Activated CD8-positive, alpha-beta memory T cell treated with anti-CD3 and anti-CD28 coated beads, Interleukin-2, amount 50 U/mL, for 24 hours (primary cell): ENCODE data around the gene TRPM3.
"Not testable (repeated sequence)": the region's sequence is repeated elsewhere in the genome, so short reads cannot be mapped to it uniquely, and the experiment has no call there.

Experiments used
- DNase-seq: peaks from one replicate; pipeline ENCODE4 v3.0.0-alpha.2; 2020; ENCODE audit errors: extremely low read depth

TRPM3 gene

DNA sequence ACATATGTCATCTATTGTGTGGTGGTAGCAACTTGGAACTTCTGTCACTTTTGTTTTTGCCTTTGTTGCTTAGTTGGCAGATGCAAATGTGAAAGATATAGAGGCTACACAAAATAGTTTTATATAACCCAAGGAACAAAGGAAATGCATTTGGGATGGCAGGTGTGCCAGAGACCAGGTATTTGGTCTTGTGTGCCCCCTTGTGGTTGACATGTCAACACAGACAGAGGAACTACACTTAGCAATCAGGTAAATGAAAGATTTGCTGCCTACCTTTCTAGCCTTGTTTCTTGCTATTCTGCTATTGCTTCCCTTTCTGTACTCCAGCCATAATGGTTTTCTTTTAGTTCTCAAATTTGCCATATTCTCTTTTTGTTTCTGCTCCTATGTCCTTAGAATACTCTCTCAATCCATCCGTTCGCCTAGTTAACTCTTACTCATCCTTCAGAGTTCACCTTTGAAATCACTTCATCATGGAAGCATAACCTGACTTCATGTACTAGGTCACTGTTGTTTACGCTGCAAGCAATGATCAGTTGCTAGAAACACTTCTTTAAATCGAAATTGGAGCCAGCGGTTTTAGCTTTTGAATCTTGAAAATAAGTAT lies 119.5 kb downstream of the TRPM3 start:
- no peak for DNase-seq

DNA sequence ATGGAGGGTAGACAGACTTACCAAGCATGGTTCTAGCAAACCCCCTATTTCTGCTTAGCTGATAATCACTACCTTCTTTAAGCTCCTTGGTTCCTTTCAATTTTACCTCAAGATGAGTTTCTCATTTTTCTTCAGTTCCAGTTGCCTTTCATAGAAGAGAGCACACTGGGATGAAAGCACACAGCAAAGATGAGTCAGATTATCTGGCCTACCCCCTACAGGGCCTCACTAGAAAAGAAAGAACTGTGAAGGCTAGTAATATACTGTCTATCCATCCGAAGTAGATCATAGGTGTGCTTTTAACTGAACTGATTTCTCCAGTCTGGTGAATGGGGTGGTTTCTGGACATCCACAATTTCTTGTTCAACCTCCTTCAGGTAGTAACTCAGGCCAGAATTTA lies 122.5 kb downstream of the TRPM3 start:
- no peak for DNase-seq

DNA sequence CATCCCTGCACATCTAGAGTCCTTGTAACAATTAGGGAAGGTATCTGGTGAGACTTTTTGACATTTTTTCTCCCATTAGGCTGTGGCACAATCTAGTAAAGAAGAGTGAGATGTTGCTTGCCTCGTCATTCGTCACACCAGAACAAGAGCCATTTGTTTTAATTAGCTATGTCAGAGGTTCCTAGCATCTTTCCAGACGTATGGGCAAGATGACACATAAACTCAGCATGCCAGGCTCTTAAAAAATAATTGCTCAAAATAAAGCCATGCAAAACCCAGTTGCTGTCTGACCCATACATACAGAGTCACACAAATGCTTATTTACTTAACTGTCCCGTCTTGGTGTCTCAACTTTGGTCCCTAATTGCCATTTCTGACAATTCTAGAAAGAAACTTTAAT lies 125.9 kb downstream of the TRPM3 start:
- DNase-seq: no peak

DNA sequence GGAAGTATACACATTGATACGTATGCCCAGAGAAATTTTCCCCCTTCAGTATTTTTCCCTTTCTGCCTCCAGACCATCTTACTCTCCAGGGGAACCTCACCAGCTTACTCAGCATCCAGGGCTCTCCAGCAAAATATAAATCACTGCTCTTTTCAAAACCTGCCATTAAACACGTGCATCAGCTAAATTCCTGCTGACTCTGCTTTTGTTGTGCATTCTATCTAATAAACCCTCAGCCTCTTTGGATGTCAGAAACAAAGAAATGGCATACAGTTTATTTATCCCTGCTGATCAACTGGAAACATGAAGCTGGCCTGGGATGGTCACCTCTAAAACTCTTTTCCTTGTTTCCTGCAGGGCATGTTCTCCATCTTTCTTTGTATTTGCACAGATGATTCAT lies 126.8 kb downstream of the TRPM3 start:
- DNase-seq: no peak

DNA sequence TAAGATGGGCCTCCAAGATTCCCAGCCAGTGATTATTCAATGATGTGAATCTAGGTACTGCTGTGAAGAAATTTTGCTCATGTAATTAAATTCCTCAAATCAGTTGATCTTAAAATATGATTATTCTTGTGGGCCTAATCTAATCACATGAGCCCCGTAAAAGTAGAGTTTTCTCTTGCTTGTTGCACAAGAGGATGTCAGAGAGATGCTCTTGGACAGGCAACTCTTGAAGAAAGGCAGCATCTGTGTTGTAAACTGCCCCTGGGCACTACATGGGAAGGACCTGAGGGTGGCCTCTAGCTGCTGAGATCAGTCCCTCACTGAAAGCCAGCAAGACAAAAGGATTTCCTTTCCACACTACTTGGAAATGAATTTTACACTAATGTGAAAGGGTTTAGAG lies 132.9 kb downstream of the TRPM3 start:
- DNase-seq: no peak

DNA sequence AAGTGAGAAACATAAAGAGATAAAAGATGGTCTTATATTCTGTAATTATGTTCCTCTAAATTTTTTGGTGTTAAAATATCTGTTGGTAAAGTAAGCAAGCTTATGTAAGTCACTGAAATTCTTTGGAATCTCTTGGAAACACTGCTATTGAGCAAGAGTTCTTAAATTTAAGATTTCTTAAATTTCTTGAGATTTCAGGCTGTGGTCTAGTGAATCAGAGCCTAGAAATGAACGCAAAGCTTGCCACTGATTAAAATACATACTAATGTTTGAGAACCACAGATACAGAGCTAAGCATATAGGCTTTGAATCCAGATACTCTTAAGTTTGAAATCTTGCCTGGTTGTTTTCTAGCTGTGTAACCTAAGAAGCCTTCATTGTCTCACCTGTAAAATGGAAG lies 133.4 kb downstream of the TRPM3 start:
- DNase-seq: no peak

DNA sequence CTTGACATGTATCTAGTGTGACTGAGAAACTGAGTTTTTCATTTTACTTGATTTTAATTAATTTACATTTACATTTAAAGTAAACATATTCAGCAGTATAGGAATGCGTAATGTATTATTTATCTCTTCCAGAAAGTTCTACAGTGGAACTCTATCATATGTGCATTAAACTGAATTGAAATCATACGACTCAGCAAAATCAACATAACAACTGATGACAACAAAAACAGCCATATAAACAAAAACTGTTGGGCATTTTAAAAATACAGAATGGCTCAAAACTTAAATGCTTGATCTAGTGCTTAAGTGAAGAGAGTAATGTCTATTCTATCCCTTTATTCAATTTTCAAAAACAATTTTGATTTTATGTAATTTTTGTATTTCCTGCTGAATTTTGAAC lies 134.4 kb downstream of the TRPM3 start:
- no peak for DNase-seq

DNA sequence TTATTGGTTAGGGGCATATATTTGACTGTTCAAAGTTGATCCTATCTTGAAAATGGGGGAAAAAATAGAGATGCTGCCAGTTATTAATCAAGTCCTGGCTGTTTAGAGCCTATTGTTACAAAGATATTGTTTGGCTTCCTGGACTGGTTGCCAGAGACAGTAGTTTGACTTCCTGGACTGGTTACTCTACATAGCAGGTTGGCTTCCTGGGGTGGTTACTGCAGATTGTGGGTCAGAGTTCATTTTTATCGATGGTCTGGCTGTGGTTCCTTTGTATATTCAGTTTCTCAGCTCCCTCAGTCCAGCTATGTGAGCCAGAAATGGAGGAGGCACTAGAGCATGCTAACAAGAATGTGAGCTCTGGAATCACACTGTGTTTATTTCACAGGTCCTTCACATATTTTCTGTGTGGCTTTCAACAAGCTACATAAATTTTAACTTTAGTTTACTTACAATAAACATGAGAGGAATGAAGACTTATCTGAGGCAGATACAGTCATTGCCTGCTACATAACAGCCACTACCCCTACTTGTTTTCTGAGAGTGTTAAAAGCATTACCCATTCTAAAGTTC lies 137.6 kb downstream of the TRPM3 start:
- no peak for DNase-seq

DNA sequence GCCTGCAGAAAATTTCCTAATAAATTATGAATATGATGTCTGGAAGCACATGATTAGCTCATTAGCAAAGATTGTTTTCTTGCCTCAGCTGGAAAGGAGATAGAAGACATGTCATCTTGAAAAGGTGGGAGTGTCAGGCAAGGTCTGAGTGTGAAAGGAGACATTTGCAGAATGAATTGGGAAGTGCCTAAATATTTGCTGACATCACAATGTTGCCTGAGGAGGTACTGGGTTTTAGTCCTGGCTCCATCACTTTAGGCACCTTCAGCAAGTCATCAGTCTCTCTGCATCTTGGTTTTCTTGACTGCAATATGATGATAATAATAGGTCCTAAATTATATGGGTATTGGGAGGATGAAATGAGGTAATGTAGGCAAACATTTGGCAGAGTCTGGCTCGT lies 140.1 kb downstream of the TRPM3 start:
- DNase-seq: no peak

DNA sequence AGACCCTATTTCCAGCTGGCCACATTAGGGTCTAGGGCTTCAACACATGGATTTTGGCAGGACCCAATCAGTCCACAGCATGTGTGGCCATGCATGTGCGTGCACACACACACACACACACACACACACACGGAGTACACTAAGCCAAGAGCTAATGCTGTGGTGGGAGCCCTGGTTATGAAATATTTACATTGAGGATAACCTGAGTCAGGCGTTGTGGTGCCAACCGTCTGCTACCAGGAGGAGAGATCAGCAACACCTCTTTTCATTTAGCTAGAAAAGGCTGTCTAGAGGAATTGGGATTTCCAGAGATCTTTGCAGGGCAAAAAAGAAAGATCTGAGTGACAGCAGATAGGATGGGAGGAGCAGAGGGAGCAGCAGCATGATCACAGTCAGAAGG lies 141.5 kb downstream of the TRPM3 start:
- DNase-seq: no peak

DNA sequence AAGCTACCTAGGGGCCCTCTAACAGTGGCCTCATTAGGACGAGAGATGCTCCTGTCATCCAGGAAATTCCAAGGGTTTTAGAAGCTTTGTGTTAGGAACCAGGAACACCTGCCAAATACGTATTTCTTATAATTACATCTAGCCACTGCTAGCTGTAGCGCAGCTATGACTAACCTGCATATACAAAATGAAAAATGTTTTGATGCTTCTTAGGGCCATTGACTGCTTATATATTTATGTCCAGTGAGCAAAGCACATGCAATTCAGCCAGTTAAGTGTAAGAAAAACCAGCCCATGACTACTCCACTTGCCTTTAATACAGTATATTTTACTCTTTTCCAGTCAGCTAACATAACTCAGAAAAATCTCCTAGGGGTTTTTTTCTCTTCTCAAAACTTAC lies 143.3 kb downstream of the TRPM3 start:
- DNase-seq: no peak

DNA sequence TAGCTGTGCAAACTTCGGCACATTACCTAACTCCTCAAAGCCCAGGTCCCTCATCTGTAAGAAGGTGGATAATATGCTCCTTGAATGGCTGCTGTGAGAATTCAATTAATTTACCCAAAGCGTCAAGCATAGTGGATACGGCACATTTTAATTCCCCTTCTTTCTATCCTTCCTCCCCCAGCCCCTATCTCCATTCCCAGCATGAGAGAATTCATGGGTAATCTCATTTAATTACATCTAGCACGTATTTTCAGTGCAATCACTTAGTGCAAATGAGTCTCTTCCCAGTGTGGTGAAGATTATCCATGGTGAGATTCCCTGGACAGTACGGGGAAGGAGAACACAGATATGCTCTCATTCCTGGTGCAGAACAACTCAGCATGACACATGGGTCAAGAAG lies 145.6 kb downstream of the TRPM3 start:
- no peak for DNase-seq

DNA sequence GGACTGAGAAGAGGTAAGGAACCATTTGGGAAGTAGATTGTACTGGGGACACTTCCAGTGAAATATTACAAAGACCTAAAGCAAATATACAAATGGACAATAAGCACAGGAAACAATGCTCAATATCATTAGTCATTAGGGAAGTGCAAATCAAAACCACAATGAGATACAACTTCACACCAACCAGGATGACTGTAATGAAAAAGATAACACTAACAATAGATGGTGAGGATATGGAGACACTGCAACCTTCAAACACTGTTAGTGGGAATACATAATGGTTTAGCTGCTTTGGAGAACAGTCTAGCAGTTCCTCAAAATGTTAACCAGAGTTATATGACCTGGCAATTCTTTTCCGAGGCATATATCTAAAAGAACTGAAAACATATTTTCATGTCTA lies 149.7 kb downstream of the TRPM3 start:
- DNase-seq: no peak

DNA sequence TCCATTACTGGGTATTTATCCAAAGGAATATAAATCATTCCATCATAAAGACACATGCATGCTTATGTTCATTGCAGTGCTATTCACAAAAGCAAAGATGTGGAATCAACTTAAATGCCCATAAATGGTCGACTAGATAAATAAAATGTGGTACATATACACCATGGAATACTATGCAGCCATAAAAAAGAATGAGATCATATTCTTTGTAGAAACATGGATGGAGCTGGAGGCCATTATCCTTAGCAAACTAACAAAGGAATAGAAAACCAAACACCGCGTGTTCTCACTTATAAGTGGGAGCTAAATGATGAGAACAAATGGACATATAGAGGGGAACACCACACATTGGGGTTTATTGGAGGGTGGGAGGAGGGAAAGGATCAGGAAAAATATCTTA lies 155.0 kb downstream of the TRPM3 start:
- DNase-seq: not testable (repeated sequence)

DNA sequence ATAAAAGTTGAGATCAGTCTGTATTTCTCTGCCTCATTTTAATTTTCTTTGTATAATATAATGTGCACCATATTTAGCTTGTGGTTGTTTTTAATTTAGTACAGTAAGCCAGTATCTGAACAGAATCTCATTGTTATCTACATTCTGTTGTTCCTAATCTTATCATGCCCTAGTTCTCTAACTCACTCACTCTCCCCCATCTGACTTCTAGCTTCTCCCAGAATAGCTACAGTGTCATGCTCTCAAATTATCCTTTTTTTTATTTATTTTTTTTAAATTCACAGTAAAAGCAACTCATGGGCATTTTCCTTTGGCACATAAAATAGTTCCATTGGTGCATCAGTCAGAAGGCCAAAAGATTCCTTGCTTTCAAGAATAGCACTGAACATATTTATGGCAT lies 156.6 kb downstream of the TRPM3 start:
- no peak for DNase-seq

DNA sequence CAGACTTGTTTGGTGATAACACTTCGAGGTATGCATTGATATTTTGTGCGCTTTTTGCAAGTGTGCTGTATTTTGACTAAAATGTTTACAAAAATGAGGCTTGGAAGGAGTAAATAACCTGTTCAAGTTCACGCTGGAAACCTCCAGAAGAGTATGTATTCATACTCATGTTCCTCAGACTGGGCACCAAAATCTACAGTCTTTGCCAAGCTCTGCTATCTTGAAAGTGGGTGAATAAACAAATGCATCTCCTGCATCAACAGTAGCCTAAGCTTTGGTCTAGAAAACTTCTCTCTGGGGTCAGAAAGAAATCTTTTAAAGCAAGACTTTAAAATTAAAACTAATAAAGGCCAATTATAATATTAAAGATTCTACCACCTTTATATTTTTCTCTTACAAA lies 157.9 kb downstream of the TRPM3 start:
- no peak for DNase-seq

DNA sequence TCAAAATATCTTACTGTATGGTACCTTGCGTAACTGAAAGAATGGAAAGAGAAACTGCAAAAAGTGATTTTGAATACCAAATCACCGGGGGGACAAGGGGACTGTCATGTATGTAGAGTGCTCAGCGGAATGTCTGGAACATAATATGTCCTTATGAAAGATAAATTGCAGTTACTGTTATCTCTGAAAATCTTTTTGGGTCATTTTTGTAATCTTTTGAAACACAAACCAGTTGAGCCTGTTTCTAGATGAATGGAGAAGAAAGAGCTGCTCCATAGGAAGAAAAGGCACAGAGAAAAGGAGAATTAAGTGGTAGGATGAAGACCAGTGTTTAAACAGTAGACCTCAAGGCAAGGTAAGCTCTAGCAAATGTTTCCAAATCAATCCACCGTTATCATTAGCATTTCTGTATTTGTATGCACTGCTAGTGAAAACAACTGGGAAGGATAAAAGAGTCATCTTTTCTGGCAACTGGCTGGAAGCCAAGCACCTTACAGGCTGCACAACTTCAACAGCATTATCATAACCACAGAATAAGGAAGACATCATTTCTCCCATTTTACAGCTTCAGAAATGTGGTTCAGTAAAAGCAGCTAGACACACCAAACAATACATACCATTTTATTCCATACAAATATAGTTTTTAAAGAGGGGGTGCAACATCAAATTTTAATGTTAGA lies 158.5 kb downstream of the TRPM3 start:
- DNase-seq: no peak

DNA sequence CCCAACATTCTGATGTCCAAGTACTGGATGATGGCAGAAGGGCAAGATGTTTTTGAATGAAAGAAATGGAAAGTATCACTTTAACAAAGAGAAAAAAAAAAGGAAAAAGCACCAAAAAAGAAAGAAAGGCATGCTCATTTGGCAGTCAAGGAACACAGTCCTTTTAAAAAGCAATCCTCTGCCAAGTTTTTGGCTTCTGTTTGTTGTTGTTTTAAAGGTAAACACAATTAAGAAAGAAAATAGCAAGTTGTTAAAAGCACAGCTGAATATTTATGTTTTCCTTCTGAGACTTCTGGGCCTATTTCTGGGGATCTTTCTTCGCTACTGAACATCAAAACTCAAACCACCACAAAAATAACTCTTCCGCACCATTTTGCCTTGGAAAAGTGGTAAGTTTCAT lies 162.1 kb downstream of the TRPM3 start:
- no peak for DNase-seq

DNA sequence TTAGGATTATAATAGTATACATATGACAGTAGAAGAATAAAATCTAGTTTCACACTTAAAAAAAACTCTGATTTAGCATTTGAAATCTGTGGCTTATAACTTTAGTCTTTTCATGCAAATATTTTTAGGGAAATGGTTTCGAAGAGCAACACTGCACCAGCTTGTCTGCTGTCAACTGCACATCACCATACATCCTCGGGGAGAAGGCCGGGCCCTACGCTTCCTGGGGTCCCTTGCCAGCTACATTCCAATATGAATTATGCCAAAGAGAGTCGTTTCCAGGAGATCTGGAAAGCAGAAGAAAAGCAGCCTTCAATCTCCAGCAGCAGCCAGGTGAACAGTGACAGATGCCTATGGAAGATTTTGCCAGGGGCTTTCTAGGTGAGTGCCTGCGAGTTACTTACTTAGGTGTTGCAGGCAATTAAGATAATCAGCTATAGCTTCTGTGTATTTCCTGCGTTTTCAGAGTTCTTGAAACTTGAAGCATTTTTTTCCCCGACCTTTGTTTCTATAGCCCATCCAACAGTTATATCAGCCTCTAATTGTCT lies 166.8 kb downstream of the TRPM3 start:
- DNase-seq: no peak

DNA sequence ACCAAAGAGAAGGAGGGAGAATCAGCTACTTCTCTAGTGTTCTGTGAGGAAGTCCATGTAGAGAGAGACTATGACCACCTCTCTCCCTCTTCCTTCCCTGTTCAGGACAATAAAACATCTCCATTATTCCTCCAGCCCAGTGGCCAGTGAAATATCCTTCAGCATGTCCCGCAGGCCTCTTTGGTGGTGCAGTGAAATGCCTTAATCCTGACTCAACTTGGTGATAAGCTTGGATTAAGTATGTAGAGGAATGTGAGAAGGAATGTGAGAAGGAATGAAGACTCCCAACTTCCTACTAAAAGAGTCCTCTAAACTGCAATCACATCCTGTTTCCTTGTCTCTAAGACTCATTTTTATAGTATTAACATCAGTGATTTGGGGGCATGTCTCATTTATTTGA lies 167.3 kb downstream of the TRPM3 start:
- no peak for DNase-seq

DNA sequence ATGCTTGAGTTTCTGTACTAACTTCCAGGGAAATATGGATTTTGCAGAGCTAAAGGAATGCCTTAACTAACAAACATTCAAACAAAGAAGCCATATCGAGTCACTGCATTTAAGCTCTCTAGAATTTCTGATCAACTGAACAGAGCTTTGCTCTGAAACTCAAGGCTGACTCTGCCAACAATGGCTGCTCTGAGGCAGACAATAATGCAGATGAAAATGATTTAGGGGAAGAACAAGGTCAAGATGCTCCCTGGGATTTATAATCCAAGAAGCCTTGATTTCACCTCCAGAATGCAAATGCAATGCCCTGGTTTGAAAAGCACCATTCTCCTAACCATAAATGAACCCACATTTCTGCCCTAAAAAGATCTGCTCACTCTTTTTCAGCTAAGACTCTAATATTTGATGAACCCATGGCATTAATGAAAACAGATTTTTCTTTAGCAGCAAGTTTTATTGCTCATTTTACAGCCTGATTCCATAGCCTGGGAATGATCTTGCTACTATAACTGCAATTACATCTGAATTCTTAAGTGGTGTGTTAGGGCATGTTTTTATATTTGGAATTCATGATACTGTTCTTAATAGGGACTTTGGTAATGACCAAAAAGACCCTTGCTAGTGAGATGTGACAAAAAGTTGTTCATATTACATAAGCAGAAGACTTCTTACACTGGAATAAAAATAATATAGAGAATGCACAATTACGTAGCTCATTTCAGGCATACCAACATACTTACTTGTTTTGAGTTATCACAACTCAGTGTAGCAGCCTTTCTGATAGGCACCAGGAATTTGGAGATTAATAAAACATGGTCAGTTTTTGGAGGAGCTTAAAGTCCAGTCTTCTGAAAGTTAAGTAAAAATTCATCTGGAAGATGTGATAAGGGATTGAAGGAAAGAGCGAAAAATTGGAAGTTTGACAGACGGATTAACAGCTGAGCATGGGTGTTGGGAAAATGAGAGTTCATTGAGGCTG lies 169.4 kb downstream of the TRPM3 start:
- DNase-seq: no peak

DNA sequence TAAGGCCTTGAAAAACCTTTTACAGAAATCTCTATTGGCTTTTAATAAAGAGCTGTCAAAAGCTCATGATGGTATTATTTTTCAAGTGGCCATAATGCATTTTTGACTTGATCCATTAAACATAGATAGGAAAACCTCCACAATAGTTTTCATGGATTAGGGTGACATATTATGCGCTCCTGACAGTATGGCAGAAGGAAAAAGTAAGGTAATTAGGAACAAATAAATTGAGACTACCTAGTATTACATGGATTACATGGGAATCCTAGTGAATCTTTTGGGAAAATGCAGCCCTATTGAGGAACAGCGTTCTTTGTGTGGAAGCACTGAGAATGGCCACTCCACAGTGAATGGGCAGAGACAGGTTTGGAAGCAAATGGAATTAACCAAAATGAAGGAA lies 171.2 kb downstream of the TRPM3 start:
- DNase-seq: no peak
